Activated CD4-positive, alpha-beta T cell treated with anti-CD3 and anti-CD28 coated beads for 24 hours (primary cell): ENCODE results near the gene IP6K3.

Experiments used
- DNase-seq, 2 donors: peaks; one replicate each; pipeline ENCODE4 v3.0.0-alpha.2; 2020; ENCODE audit warnings: low read depth in 2 of 2

IP6K3 gene

DNA sequence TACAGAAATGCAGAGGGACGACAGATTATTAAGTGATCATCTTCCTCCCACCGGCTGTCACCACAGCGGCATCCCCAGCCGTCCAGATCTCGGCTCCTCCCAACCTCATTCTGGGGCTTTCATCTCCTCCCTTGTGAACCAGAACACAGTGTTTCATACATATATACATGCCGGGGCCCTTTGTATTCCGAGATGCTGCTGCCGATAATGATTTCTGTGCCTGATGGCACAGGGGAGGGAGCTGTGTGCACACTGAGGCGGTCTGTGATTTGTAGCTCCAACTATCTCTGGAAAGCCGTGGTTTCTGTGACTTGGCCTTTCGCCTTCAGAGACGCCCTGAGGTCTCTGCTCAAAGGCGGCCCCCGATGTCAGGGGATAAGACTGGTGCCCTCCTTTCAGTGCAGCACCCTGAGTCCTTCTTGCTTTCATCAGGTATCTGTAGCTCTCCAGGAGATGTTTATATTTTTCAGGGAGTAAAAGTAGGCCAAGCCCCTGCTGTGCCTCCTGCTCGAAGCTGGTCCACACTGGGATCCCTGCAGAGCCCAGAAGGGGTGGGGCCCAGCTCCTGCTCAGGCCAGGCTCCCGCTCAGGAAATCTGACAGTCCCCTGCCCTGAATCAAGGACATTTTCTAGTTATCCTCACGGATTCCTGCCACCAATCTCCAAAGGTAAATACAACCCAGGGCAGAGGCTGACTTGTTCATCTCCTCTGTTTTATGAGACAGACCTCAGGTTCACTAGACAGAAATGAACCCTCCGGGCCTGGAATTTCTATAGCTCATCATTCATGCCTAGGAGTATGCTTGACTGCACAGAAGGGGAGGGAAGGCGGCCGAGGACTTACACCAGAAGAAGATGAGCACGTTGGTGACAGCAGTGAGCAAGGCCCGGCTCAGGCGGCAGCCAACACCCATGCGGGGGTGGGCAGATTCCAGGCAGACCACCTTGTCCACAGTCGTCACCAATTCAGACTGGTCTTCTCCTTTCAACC, 31.0 kb upstream of the IP6K3 start:
- no peak for DNase-seq

DNA sequence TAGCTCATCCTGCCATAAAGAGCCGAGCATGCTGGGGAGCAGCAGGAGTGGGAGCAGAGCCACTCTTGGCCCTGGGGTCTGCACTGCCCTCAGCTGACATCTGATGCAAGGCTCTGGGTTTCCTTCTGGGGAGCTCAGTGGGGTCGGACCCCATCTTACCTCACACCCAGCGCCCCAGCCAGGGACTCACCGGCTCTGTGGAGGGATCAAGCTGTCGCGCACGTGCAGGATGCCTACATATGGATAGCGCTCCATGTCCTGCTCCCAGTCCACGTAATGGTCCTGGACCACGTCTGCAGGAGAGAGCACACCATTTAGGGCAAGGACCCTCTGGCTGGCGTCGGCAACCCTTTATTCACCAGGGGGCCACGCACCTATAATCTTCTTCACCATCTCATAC, 30.1 kb upstream of the IP6K3 start:
- DNase-seq: no peak

DNA sequence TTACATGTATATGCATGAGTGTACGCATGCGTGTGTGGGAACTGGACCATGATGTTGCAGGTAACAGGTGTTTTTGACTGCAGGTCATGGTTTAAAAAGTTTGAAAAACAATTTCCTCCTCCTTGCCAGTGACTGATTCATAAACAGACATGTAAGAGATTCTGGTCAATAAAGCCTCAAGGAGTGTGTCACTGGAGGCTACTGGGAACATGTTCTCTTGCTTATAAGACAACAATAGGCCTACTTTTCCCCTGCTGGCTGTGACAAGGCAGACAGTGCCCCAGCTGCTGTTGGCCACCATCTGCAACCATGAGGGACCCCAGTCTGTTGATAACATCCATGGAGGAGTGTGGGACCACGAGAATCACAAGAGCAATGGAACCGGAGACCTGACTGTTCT, 29.5 kb upstream of the IP6K3 start:
- DNase-seq: no peak

DNA sequence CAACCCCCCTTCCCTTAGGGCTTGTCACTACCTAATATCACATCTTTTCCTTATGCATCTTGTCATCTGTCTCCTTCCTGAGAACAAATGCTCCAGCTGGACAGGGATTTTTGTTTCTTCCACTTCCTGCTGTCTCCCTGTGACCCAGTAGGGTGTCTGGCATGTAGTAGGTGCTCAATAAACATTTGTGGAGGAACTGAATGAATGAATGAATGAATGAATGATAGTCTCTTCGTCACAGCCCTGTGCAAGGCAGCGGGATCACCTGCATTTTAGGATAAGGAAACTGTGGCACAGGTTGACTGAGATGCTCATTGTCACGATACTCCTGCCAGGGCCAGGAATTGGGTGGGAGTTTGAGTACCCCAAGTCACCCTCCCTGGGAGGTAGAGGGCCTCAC, 28.1 kb upstream of the IP6K3 start:
- no peak for DNase-seq

DNA sequence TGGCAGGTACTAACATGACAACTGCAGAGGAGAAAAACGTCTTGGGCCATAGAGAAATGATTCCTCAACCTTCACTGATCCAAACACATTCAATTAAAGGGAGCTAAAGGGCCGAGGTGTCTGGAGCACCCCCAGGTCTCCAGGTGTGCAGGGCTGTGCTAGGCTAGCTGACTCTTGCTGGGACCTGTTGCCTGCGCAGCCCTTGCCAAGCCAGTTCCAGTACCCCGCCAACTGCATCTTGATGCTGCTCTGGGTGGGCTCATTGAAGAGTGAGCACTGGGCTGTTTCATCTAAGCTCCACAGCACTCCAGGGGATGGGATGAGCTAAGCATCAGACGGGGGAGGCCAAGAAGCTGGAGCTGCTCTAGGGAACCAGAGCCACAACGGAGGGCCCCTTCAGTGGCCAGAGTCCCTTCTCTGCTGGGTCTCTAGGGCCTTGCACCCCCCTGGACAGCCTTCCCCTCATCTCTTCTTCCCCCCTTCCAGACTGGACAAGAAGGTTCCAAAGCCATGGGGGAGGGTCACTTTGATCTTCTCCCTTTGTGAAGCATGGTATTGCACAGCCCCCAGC, 26.3 kb upstream of the IP6K3 start:
- DNase-seq: no peak

DNA sequence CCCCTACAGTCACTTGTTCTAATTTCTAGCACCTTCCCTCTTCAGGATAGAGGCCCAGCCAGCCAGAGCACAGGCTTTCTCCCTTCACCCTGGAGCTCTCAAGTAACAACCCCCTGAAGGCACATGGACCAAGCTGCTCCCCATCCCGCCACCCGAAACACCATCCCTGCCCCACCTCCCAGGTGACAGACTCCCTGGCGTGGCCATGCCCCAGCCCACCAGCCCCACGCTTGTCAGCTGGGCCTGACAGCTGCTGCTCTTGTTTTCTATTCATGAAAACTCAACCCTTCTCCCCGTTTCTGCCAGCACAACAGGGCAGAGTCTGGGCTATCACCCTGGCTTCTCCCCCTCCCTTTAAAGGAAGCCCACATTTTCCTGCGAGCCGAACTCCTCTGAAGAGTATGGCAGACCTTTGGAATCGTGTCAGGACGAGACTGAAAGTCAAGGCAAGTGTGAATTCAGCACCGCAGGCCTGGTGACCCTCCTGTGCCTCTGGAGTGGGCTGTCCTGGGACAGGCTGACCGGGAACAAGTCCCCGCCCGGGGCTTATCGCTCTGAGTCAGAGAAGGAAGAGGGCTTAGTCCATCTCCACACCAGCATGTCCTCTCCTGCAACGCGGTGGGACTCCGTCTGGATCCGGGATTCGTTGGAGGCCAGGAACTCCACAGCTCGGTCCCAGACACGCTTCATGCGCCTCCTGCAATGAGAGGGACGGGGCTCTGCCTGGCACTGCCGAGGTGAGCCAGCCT, 25.6 kb upstream of the IP6K3 start:
- DNase-seq: no peak

DNA sequence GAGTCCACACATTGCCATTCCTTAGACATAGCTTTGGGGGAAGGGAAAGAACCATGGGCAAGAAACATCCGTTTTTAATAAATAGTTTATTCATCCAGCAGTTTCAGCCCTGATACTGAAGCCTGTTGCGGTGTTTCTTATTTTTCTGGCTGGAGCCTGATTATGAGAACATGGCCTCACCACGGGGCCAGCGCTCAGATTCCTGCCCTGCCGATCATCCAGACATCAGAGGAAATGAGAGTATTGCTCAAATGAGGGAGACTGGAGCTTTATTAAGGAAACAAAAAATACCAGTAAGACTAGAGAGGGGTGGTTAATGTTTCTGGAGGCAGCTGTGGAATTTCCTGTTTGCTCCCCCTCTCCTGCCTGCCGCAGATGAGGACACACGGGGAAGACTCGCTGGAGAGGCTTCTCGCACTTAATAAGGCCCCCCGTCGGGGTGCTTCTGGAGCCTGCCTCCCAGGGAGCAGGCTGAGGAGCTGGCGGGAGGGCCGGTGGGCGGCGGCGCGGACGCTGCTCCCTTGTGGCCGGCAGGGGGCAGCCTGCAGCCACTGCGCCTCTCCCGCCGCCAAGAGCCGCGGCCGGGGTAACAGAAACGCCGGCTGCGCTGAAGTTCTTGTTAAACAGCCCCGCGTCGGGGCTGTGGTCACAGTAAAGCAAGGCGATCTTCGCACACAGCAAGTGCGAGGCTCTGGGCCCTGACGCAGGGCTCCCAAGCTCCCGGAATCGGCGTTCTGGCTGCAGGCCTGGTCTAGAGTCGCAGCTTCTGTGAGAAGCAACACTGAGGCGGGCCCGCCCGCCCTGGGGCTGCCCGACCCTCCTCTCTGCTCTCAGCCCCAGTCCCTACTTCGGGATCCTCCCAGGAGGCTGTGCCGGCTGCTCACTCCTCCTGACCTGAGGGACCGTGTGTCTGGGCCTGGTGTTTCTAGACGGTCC, 24.7 kb upstream of the IP6K3 start:
- peak; percentile 43 to 54 for DNase-seq

DNA sequence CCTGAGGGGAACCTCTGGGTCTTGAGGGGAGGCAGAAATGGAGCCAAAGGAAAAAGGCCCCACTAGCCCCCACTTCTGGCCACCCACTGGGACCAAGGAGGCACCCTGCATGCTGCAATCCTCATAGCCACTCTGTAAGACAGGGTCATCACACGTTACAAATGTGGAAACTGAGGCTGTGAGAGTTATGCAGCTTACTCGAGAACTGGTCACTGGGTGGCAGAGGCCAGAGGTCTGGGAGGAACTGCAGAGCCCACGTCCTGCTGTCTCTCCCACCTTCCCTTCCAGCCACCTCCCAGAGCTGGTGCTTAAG, 24.1 kb upstream of the IP6K3 start:
- no peak for DNase-seq

DNA sequence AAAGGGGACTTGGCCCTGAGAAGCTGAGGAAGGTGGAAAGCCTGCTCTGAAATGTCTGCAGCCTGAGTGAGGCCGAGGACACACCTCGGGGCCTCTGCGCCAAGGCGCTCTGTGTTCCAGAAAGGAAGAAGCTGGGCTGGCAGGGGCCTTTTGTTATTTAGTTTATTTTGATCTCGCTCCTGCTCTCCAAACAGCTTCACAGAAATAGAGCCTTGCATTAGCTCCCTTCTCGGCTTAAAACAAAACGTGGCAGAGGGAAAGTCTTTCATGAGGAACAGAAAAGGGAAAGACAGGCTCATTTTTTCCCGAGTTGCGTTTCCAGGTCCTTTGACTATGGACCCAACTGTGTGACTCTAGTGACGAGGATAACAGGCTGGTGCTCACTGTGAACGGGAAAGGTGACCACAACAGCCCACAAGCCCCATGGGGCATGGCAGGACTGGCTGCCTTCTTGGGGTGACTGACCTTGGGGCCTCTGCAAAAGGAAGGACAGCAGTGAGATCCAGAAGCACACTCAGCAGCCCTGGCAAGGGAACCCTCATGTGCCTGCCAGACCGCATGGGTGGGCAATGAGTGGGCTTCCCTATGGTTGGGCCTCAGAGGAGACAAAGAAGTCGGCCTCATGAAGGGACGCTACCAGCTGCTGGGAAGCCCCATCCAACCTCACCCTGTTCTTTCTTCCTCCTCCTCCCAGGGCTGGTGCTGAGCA, 23.6 kb upstream of the IP6K3 start:
- DNase-seq: no peak

DNA sequence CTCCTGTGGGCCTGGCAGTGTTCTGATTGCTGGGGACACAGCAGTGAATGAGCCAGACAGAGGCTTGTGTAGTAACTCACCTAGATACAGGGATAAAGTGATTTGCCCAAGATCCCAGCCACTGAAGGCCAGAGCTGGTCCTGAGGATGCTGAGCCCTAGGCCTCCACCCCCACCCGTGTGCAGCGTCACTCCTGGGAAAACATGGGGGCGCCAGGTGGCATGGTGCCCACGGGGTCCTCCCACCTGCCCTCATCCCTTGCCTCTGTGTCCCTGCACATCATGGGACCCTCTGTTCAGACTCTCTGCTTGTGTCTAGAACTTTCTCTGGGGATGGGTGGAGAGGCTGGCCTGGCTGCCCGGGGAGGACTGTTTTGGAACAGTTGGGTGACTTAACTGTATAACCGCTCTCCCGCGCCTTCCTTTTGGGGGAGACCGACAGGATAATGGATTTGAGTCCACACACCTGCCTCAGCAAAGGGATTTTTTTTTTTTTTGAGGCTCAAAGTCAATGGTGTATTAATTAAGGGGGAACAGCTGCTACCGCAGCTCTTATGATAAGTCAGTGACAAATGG, 22.6 kb upstream of the IP6K3 start:
- no peak for DNase-seq

DNA sequence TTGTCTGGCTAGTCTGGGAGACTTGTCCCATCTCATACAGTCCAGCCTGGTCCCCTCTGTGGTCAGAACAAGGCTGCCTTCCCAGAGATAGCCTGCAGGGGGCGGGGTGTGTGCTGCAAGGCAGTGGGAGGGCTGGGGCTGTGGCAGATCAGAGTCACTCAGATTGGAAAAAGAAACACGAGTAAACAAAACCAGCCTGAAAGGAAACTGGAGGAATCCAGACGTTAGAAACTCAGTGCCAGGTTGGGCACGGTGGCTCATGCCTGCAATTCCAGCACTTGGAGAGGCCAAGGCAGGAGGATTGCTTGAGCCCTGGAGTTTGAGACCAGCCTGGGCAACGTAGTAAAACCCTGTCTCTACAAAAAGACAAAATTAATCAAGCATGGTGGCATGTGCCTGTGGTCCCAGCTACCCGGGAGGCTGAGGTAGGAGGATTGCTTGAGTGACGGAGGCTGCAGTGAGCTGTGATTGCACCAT, 22.0 kb upstream of the IP6K3 start:
- DNase-seq: peak; percentile 69 to 70

DNA sequence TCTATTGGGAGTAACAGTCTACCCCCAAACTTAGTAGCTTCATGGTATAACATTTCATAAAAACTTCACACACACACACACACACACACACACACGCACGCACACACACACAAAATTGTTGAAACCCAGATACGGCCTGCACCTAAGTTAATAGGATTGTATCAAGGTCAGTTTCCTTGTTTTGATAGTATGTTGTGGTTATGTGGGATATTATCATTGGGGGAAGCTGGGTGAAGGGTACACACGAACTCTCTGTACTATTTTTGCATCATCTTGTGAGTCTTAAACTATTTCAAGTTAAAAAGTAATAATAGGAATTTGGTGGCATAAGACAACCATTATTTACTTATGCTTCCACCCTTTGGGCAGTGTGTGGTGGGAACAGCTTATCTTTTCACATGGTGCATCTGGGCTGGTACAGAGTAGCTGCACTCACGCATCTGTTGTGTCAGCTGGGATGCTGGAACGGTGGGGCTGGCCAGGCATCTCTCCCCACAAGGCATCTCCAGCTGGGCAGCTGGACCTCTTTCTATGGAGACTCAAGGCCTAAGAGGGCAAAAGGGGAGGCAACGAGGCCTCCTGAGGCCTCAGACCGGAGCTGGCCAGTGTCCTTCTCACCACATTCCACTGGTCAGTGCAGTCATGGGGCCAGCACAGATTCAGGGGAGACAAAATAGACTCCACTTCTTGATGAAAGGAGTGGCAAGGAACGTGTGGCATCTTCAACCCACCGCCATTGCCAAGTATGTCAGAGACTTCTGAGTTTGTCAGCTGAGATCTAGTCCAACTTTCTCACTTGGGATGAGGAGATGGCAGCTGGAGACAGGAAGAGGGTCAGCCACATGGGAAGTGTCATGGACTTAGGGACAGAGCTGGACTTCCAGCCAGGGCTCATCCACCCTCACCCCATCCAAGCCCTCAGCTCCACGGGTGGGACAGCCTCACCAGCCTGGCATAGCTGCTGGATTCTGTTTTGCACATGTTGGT, 20.5 kb upstream of the IP6K3 start:
- DNase-seq: no peak

DNA sequence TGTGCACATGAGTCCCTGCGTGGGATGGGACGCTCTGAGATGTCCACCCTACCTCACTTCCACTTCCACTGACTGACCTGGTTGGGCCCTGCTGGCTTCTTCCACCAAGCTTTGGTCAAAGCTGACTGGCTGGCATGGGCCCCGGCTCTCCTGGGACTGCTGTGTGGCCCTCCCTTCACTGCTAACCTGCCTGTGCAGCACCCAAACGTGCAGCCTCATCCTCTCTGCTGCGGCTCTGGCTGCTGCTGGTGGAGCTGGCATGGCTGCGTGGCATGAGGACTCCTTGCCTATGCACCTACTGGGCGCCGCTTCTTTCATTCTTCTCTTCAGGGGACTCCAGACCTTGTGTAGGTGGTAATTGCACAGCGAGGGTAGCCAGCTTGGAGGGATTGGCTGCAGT, 18.7 kb upstream of the IP6K3 start:
- DNase-seq: no peak

DNA sequence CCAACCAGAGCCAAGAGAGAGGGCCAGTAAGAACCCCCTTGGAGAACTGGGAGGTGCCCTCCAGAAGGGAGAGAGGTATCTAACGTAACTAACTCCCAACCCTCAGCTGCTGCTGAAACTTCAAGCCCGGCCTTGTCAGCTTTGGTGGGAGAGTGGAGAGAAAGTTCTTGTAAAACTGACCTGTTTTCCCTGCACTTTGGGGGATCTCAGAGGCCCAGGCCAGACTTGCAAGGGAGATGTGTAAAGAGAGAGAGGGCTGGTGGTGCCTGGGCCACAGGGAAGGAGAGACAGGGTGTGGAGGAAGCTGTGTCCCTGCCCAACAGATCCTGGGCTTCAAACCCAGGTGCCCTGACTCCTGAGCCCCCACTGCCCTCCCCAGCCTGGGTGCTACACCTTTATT, 17.3 kb upstream of the IP6K3 start:
- DNase-seq: no peak

DNA sequence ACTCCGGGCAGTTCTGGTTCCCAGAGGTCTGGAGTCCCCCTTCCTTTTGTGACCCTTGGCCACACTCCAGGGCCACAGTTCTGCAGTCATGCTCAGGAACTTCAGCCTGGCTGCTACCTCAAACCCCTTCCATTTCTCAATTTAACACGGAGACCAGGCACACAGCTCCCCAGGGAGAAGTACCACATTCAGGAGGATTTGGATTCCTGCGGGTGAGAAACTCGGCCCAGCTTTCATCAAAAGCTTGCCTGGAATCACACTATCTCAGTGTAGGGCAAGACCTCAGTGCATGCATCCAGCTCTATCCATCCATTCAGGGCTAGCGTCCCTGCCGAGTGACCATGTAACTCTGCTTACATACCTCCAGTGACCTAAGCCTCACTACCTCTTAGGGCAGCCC, 16.8 kb upstream of the IP6K3 start:
- DNase-seq: no peak

DNA sequence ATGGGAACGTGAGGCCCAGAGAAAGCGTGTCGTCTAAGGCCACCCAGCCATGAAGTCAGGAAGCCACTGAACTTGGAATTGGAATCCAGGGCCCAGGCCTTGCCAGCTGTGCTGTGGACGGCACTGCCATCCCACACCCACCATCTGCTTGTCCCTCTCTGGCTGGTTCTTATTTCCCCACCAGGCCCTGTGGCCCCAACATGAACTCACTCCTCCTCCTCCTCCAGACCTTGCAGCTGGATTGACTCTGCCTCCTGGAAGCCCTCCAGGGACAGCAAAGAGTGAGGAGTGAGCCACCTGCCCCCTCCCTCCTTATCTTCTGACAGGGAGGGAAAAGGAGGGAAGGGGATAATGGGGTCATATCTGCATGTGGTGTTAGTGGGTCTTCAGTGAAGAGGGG, 16.0 kb upstream of the IP6K3 start:
- DNase-seq: no peak

DNA sequence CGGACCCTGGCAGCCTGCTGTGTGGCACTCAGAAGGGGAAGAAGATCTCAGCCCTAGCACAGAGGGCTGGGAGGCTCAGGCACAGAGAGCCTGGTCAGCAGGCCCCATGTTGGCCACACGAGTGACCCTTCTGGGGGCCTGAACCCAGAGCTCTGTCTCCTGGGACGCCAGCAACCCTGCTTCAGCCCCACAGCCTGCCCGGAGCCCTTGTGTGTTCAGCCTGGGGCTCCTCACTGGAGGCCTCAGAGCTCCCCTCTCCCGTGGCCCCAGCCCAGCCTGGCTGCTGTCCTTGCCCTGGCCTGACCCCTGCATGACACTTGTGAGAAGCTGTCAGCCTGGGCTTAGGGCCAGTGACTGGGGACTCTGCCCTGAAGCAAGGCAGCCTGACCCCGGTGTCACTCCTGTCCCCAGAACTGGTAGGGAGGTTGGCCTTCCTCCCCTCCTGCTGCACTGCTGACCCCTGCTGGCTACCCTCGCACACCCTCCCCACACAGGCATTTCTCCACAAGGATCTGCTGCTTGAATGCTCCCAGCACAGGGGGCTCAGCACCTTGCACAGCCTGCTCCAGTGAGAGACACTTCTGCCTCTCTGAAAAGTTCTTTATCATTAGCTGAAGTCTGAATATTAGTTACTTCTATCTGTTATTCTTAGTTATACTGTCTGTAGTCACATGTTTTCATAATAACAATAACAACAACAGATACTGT, 15.4 kb upstream of the IP6K3 start:
- peak; percentile 22 to 23 for DNase-seq

DNA sequence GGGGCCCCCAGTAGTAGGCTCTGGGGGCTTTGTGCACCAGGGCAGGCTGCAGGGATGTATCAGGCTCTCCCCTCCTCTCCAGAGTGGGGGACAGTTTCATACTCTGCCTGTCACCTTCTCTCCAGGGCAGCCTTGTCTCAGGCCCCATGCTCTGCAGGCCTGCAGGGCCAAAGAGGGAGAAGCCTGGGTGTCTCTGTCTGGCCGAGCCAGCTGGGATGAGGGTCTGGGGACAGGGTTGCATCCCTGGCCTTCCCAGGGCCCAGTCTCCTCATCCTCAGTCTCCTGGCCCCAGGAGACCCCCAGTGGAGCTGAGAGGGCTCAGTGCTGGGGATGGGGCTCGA, 14.8 kb upstream of the IP6K3 start:
- no peak for DNase-seq
